Colonic mucosa (tissue), 4 donors: ENCODE results near the gene SPSB1. TPM values are rescaled to one million over a fixed set of nuclear protein-coding genes. Genes with fewer than 3 reads are reported as not detected.

Source experiments
- DNase-seq: peaks from one replicate; pipeline ENCODE4 v3.0.0-alpha.2; 2020
- H3K27ac ChIP-seq: fragments of 200-600 bp; one replicate; pipeline ENCODE4 v1.8.0; 2021
- H3K27me3 ChIP-seq: fragments of 200-600 bp; one replicate; pipeline ENCODE4 v1.8.0; 2021
- H3K36me3 ChIP-seq: fragments of 200-600 bp; one replicate; pipeline ENCODE4 v1.8.0; 2021
- H3K4me1 ChIP-seq: fragments of 200-600 bp; one replicate; pipeline ENCODE4 v1.8.0; 2021; ENCODE audit warnings: mild to moderate bottlenecking
- H3K4me3 ChIP-seq: fragments of 200-600 bp; one replicate; pipeline ENCODE4 v1.8.0; 2021
- H3K9ac ChIP-seq, 2 donors: one replicate each; pipeline ENCODE4 v1.7.0; 2013; ENCODE audit warnings: control low read depth in 2 of 2, low read depth in 2 of 2, low read length in 2 of 2
- H3K9me3 ChIP-seq: fragments of 200-600 bp; one replicate; pipeline ENCODE4 v1.8.0; 2021
- intact Hi-C: fragments of 100-400 bp; cut with DNase I; formaldehyde crosslinking; loops from one replicate; pipeline ENCODE4 v1.14.1; 2022
- total RNA-seq, 2 donors: library from RNA; stranded (reverse); fragmentation: NEBNext Ultra II Directional in 1 of 2; extraction: Animal tissue kit (Norgen Biotek cat#: 25700) in 1 of 2; gene quantifications; one replicate each; pipeline ENCODE4 v1.2.1, GENCODE V29; 2021
- TF ChIP-seq, protein P1 (sequence below): fragments of 200-600 bp; IDR thresholded peaks from one replicate; pipeline ENCODE4 v1.8.0; 2022; ENCODE audit warnings: antibody characterized with exemption, mild to moderate bottlenecking
- donor health status: healthy.
- donor health status: DM: no; HTN: no; CAD: no.
- donor health status: DM: no; HTN: no; CAD: no.

The SPSB1 gene
- total RNA-seq, 2 donors from 2014 or later, result 14.9 to 28.7 TPM

DNA sequence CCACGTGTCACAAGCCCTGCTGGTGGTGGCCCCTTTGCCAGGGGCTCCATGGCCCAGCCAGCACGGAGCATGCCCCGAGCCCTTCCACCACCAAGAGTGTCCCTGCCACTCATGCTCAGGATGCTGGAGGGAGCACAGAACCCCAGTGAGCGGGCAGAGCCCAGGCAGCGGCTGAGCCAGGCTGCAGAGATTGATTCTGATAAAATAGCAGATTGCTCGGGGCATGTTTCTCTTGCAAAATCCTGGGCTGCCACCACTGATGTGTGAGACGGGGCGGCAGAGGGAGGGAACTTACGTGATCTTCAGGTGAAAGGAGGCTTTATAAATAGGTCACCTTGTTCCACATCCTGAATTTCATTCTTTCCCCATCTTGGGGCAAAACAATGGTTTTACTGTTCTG lies 53.2 kb downstream of the SPSB1 start:
- no peak for DNase-seq
- no peak overlapping the region for H3K27ac ChIP-seq
- no peak overlapping the region for H3K9ac ChIP-seq
- no peak overlapping the region for H3K4me3 ChIP-seq
- H3K4me1 ChIP-seq, result no peaks in the 10 kb centered on the region
- TF ChIP-seq, protein P1, sequence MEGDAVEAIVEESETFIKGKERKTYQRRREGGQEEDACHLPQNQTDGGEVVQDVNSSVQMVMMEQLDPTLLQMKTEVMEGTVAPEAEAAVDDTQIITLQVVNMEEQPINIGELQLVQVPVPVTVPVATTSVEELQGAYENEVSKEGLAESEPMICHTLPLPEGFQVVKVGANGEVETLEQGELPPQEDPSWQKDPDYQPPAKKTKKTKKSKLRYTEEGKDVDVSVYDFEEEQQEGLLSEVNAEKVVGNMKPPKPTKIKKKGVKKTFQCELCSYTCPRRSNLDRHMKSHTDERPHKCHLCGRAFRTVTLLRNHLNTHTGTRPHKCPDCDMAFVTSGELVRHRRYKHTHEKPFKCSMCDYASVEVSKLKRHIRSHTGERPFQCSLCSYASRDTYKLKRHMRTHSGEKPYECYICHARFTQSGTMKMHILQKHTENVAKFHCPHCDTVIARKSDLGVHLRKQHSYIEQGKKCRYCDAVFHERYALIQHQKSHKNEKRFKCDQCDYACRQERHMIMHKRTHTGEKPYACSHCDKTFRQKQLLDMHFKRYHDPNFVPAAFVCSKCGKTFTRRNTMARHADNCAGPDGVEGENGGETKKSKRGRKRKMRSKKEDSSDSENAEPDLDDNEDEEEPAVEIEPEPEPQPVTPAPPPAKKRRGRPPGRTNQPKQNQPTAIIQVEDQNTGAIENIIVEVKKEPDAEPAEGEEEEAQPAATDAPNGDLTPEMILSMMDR, result no peak
- no peaks in the 10 kb centered on the region for H3K9me3 ChIP-seq
- no peaks in the 10 kb centered on the region for H3K27me3 ChIP-seq
- no peaks in the 10 kb centered on the region for H3K36me3 ChIP-seq
- intact Hi-C loops, result no loop called here

DNA sequence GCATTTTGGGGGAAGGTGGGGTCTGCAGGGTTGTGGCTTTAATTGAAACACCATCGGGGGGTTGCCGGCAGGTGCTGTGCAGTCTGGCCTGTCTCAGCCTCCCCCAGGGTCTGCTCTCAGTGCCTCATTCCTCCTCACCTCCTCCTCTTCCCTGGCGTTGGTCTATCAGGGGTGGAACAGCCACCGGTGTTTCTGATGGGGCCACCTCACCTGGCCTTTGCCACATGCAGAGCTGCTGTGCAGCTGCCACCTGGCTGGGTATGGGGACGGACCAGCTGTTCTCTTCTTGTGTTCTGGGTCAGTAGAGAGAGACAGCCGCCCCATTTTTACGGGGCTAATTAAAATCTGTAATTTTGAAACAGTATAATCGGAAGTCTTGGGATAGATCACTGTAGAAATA lies 53.9 kb downstream of the SPSB1 start:
- H3K9me3 ChIP-seq, result no peaks in the 10 kb centered on the region
- H3K4me1 ChIP-seq, result no peaks in the 10 kb centered on the region
- no peaks in the 10 kb centered on the region for H3K27me3 ChIP-seq
- H3K27ac ChIP-seq, result no peak overlapping the region
- no peaks in the 10 kb centered on the region for H3K36me3 ChIP-seq
- intact Hi-C loops, result no loop called here
- TF ChIP-seq, protein P1, result no peak
- no peak overlapping the region for H3K9ac ChIP-seq
- DNase-seq, result no peak
- no peak overlapping the region for H3K4me3 ChIP-seq

DNA sequence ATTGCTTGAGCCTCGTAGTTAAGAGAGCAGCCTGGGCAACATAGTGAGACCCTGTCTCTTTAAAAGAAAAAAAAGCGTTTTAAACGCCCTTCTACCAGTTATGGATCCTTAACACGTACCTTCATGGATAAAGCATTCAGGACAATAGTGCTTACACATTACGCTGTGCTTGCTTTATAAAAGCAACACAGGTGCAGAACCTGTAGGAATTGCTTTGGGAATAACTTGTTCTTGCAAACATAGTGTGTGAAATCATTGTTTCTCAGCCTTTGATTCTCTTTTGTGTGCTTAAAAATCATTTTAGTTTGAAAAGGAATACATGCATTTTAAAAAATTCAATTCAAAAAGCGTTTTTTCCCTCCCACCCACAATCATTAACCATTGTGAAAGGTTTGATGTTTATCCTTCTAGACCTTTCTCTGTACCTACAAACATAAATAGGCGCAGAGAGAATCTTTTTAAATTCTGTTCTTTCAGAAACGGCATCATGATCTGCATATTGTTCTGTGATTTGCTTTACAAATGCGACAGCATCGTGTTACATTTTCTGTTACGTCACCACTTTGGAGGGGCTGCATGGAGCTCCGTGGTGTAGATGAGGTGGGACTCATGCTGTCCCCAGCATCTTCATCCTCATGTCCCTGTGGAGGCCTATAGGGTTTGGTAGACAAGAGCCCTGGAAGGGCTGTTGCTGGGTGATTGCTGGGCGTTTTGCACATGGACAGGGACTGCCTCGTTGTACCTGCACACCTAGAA lies 54.6 kb downstream of the SPSB1 start:
- Histone ChIP-seq H3K9me3 (no peaks in the 10 kb centered on the region), H3K36me3 (no peaks in the 10 kb centered on the region), H3K4me1 (no peaks in the 10 kb centered on the region), H3K9ac (no peak overlapping the region), H3K27ac (no peak overlapping the region), H3K4me3 (no peak overlapping the region), H3K27me3 (no peaks in the 10 kb centered on the region)
- TF ChIP-seq, protein P1, result no peak
- no peak for DNase-seq
- intact Hi-C loops, result no loop called here

DNA sequence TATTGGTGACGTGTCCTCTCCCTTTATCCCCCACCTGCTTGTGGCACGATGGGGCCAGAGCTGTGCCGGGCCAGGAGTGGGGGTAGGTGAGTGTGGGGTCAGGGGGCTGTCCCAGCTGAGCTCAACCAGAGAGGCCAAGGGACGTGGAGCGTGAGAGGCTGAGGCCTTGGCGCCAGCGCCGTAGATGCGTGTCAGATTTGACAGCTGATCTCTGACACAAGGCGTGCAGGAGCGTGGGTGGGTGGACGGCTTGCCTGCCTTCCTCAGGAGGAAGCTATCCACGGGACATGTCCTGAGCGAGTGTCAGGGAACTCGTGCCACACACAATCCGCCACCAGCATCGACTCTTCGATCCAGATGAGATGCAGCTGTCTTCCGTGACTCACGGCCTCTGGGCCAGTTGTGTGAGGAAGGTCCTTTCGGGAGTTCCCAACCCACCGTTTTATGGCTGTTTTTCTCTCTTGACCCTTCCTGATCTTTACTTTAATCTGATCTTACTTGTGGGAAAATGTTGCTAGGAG lies 56.7 kb downstream of the SPSB1 start:
- Histone ChIP-seq H3K4me3 (no peak overlapping the region), H3K27me3 (no peaks in the 10 kb centered on the region), H3K9me3 (no peaks in the 10 kb centered on the region), H3K4me1 (no peaks in the 10 kb centered on the region), H3K27ac (no peak overlapping the region), H3K9ac (no peak overlapping the region), H3K36me3 (no peaks in the 10 kb centered on the region)
- intact Hi-C loops, result no loop called here
- DNase-seq, result no peak
- TF ChIP-seq, protein P1, result no peak

- Histone ChIP-seq H3K27ac (no peak overlapping the region), H3K4me1 (no peaks in the 10 kb centered on the region), H3K4me3 (no peak overlapping the region), H3K9me3 (no peaks in the 10 kb centered on the region), H3K27me3 (no peaks in the 10 kb centered on the region), H3K9ac (no peak overlapping the region), H3K36me3 (no peaks in the 10 kb centered on the region)
- intact Hi-C loops, result no loop called here
- TF ChIP-seq, protein P1, result no peak
- DNase-seq, result peak; percentile 29
Measured at GRCh38 chr1:9350013-9350908, 57.6 kb downstream of the SPSB1 start.
